Measurements from ENCODE around the gene NONO. TPM values are rescaled to one million over a fixed set of nuclear protein-coding genes. Genes with fewer than 3 reads are reported as not detected.

The NONO gene
- total and polyA plus RNA-seq, 2 of the 4 experiments (the other 2 are of a cell fraction) = 199 to 609 TPM

- intact Hi-C loops (cut with micrococcal nuclease) = loop anchor here (2.0 kb wide), 1 partner anchor 34 kb away; no protein-coding TSS in a partner anchor
- no peak overlapping the region for H2AFZ ChIP-seq (replicated peaks; ENCODE audit: low read length, poor library complexity)
- in situ Hi-C loops (cut with MboI; ENCODE audit: low sequenced_read_pairs) = no loop called here
- no peak overlapping the region for H2AK9ac ChIP-seq (replicated peaks; ENCODE audit: low read depth, low read length, poor library complexity)
- TF ChIP-seq CTCF (conservative IDR thresholded peaks at IDR 0.05; ENCODE audit: low read depth, low read length) (no peak), ELK1 (IDR thresholded peaks at IDR 0.05; ENCODE audit: borderline replicate concordance, low read depth, low read length) (no peak), POLR2A (IDR thresholded peaks at IDR 0.05; ENCODE audit: low read depth, low read length) (no peak), USF2 (IDR thresholded peaks at IDR 0.05; ENCODE audit: low read depth, low read length) (no peak), RFX5 (IDR thresholded peaks at IDR 0.05; ENCODE audit: low read depth, low read length) (no peak), MAZ (IDR thresholded peaks at IDR 0.05; ENCODE audit: borderline replicate concordance, low read depth, low read length) (no peak), MAFK (IDR thresholded peaks at IDR 0.05; ENCODE audit: low read depth, low read length) (no peak), FOS (IDR thresholded peaks at IDR 0.05; ENCODE audit: low read depth, low read length) (no peak), SMC3 (IDR thresholded peaks at IDR 0.05; ENCODE audit: low read depth, low read length) (no peak), RCOR1 (IDR thresholded peaks at IDR 0.05; ENCODE audit: insufficient replicate concordance, low read length) (no peak)
- H3K27me3 ChIP-seq (ENCODE audit: control insufficient read depth, insufficient read depth, low read length) = no peaks in the 10 kb centered on the region; the same call in none of the 2 replicates
- H3K4me3 ChIP-seq (ENCODE audit: insufficient read depth, low read depth, low read length) = no peak overlapping the region
- no peak overlapping the region for H3K27ac ChIP-seq (ENCODE audit: insufficient read depth, low read length)
- H4K91ac ChIP-seq (ENCODE audit: insufficient read depth, low read depth, low read length) = no peak overlapping the region
- no peaks in the 10 kb centered on the region for H4K20me1 ChIP-seq (ENCODE audit: insufficient read depth, low read length)
- dilution Hi-C loops (cut with HindIII; ENCODE audit: low sequenced_read_pairs, unreplicated experiment) = no loop called here
- ATAC-seq (ENCODE audit: low read depth) (no peak), DNase-seq (no peak)
- no peaks in the 10 kb centered on the region for H3K9me3 ChIP-seq (ENCODE audit: control insufficient read depth, insufficient read depth, low read length)
- no peak overlapping the region for H4K5ac ChIP-seq (ENCODE audit: low read depth, low read length)
- ChIA-PET CTCF (no interaction called here), POLR2A (ENCODE audit: unreplicated experiment) (no interaction called here)
- no peak overlapping the region for H2BK120ac ChIP-seq (ENCODE audit: low read depth, low read length)
- H3K4ac ChIP-seq (ENCODE audit: low read depth, low read length) = no peak overlapping the region
- H3K79me1 ChIP-seq (ENCODE audit: low read depth in 1 of 2, low read length in 2 of 2) = no peaks in the 10 kb centered on the region
- H3K23ac ChIP-seq (ENCODE audit: low read depth, low read length) = no peak overlapping the region
- no peaks in the 10 kb centered on the region for H3K4me1 ChIP-seq (ENCODE audit: control insufficient read depth, insufficient read depth, low read length)
- no peak overlapping the region for H4K8ac ChIP-seq (ENCODE audit: low read depth in 2 of 2, low read length in 2 of 2)
- BruUV-seq (replicated peaks) = no TSS peak
- no peak overlapping the region for H3K56ac ChIP-seq (ENCODE audit: extremely low read depth, insufficient read depth, low read length)
- H2AK5ac ChIP-seq (ENCODE audit: low read depth, low read length) = no peak overlapping the region
- no peak overlapping the region for H3K9ac ChIP-seq (ENCODE audit: low read depth, low read length)
- no peak overlapping the region for H3K18ac ChIP-seq (ENCODE audit: low read depth, low read length)
- peaks cover 37% of the 10 kb centered on the region for H3K36me3 ChIP-seq (ENCODE audit: control insufficient read depth, insufficient read depth, low read length)
- no CpG with 5 or more reads among the region's 6 CpGs for WGBS, 2 experiments (ENCODE audit: extremely low coverage in 2 of 2, insufficient read length in 1 of 2)
- no peak overlapping the region for H2BK15ac ChIP-seq (ENCODE audit: low read depth, low read length)
- no peak overlapping the region for H2BK5ac ChIP-seq (ENCODE audit: low read depth, low read length, poor library complexity, severe bottlenecking)
- no peaks in the 10 kb centered on the region for H3K9me1 ChIP-seq (ENCODE audit: insufficient read depth, low read length)
- H3K14ac ChIP-seq (replicated peaks; ENCODE audit: low read depth, low read length) = no peak overlapping the region
- no peak overlapping the region for H2BK20ac ChIP-seq (ENCODE audit: low read depth, low read length)
- H3K4me2 ChIP-seq (ENCODE audit: low read depth, low read length) = no peak overlapping the region
Observed at GRCh38 chrX:71241301-71241700, 42.1 kb upstream of the NONO start.

Data from IMR-90 (cell line).